ENCODE measurements around the gene LIN7C.

LIN7C gene

DNA sequence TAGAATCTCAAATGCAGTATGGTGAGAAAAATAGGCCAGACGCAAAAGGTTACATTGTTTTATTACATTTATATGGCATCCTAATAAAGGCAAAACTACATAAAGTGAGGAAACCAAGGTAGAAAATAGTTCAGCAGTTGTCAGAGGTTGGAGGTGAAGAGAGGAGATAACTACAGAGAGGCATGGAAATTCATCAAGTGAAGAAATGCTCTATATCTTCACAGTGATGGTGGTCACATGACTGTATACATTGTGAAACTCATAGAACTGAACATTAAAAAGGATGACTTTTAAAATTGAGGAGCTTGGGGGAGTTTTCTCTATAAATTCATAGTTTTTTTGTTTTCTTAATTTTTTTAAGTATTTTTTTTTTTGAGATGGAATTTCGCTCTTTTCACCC lies 48.4 kb downstream of the LIN7C start:
- Histone ChIP-seq H3K79me2 (ENCODE audit: control insufficient read depth, low read length) (no peaks in the 10 kb centered on the region), H3K4me2 (ENCODE audit: low read length) (no peak overlapping the region), H3K27ac (ENCODE audit: low read depth, low read length) (no peak overlapping the region)

DNA sequence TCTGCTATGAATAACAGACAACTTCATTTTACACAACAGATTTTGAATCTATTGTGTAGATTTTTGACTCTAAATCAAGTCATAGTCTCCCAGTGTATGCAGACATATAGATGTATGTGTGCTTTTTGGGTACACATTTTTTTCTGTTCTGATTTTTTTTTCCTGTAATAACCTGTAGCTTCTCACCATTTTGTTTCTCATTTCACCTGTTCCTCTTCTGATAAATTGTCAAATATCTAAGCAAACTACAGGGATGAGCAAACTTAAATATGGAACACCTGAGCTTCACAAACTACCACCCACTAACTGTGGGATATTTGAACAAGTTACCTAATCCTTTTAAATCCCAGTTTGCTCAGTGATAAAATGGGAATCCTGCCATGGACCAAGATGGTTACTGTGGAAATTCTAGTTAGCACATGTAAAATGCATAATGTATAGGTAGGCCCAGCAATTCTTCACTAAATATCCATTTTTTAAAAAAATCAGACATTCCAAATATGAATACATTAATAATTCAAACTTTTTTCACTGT lies 49.7 kb downstream of the LIN7C start:
- no peaks in the 10 kb centered on the region for H3K9me3 ChIP-seq (ENCODE audit: control insufficient read depth, insufficient read depth, low read length)
- no peaks in the 10 kb centered on the region for H3F3A ChIP-seq (ENCODE audit: control insufficient read depth, insufficient read depth)
- no peak overlapping the region for H3K4me3 ChIP-seq (ENCODE audit: low read length)
- no peaks in the 10 kb centered on the region for H3K36me3 ChIP-seq (ENCODE audit: control insufficient read depth, low read length)
- H4K20me1 ChIP-seq (ENCODE audit: control insufficient read depth, insufficient read depth, low read depth, low read length): no peaks in the 10 kb centered on the region
- H3K79me2 ChIP-seq (ENCODE audit: control insufficient read depth, low read length): no peaks in the 10 kb centered on the region
- no peaks in the 10 kb centered on the region for H3K9me2 ChIP-seq (replicated peaks; ENCODE audit: control insufficient read depth, low read length)
- no peaks in the 10 kb centered on the region for H3K27me3 ChIP-seq (ENCODE audit: control insufficient read depth, low read length)
- H3K4me1 ChIP-seq (ENCODE audit: control insufficient read depth, low read length): no peaks in the 10 kb centered on the region
- TF ChIP-seq, protein P1, sequence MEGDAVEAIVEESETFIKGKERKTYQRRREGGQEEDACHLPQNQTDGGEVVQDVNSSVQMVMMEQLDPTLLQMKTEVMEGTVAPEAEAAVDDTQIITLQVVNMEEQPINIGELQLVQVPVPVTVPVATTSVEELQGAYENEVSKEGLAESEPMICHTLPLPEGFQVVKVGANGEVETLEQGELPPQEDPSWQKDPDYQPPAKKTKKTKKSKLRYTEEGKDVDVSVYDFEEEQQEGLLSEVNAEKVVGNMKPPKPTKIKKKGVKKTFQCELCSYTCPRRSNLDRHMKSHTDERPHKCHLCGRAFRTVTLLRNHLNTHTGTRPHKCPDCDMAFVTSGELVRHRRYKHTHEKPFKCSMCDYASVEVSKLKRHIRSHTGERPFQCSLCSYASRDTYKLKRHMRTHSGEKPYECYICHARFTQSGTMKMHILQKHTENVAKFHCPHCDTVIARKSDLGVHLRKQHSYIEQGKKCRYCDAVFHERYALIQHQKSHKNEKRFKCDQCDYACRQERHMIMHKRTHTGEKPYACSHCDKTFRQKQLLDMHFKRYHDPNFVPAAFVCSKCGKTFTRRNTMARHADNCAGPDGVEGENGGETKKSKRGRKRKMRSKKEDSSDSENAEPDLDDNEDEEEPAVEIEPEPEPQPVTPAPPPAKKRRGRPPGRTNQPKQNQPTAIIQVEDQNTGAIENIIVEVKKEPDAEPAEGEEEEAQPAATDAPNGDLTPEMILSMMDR (IDR thresholded peaks at IDR 0.05; ENCODE audit: low read depth, low read length, poor library complexity, severe bottlenecking): no peak
- no peak for TF ChIP-seq EZH2phosphoT487 (IDR thresholded peaks at IDR 0.05; ENCODE audit: borderline replicate concordance, low read length)
- no peak overlapping the region for H3K27ac ChIP-seq (ENCODE audit: low read depth, low read length)
- H3K4me2 ChIP-seq (ENCODE audit: low read length): no peak overlapping the region

More for the DNA sequence above, 48.4 kb downstream of the LIN7C start:
- Histone ChIP-seq H3K4me1 (ENCODE audit: control insufficient read depth, low read length) (no peaks in the 10 kb centered on the region), H3K27me3 (ENCODE audit: control insufficient read depth, low read length) (no peaks in the 10 kb centered on the region), H3F3A (ENCODE audit: control insufficient read depth, insufficient read depth) (no peaks in the 10 kb centered on the region), H3K9me2 (replicated peaks; ENCODE audit: control insufficient read depth, low read length) (no peaks in the 10 kb centered on the region), H3K4me3 (ENCODE audit: low read length) (no peak overlapping the region), H3K36me3 (ENCODE audit: control insufficient read depth, low read length) (no peaks in the 10 kb centered on the region), H4K20me1 (ENCODE audit: control insufficient read depth, insufficient read depth, low read depth, low read length) (no peaks in the 10 kb centered on the region), H3K9me3 (ENCODE audit: control insufficient read depth, insufficient read depth, low read length) (no peaks in the 10 kb centered on the region)
- TF ChIP-seq, protein P1 (IDR thresholded peaks at IDR 0.05; ENCODE audit: low read depth, low read length, poor library complexity, severe bottlenecking): no peak
- TF ChIP-seq EZH2phosphoT487 (IDR thresholded peaks at IDR 0.05; ENCODE audit: borderline replicate concordance, low read length): no peak

DNA sequence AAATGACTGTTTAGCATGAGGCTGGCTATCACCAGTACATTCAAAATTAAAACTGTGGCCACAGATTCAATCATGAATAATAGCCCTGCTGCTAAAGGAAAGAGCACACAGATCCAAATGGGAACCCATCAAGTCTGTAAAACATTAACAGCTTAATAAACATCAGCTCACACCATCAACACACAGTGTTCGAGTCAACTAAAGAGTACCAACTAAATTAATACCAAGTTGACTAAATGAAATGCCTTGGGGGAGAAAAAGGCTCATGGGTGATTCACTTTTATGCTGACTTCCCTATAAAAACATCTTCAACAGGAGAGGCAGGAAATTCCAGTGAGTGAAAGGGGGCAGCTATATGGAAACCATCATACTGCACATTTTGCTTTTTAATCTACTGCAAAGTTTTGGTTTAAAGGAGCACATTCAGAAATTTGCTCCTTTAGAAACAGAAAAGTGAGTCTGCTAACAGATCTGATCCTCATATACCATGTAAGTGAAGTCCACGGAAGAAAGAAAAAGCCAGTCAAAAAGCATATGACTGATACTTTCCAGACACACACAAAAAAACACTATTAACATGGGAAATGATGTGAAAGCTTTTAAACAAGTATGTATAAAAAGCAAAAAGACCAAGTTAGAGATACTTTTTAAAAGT lies 50.3 kb downstream of the LIN7C start:
- H3K9me3 ChIP-seq (ENCODE audit: control insufficient read depth, insufficient read depth, low read length): no peaks in the 10 kb centered on the region
- H3K27ac ChIP-seq (ENCODE audit: low read depth, low read length): no peak overlapping the region
- H3K79me2 ChIP-seq (ENCODE audit: control insufficient read depth, low read length): no peaks in the 10 kb centered on the region
- TF ChIP-seq, protein P1 (IDR thresholded peaks at IDR 0.05; ENCODE audit: low read depth, low read length, poor library complexity, severe bottlenecking): no peak
- TF ChIP-seq EZH2phosphoT487 (IDR thresholded peaks at IDR 0.05; ENCODE audit: borderline replicate concordance, low read length): no peak
- H3K4me3 ChIP-seq (ENCODE audit: low read length): no peak overlapping the region
- no peaks in the 10 kb centered on the region for H3K36me3 ChIP-seq (ENCODE audit: control insufficient read depth, low read length)
- no peaks in the 10 kb centered on the region for H3F3A ChIP-seq (ENCODE audit: control insufficient read depth, insufficient read depth)
- H3K9me2 ChIP-seq (replicated peaks; ENCODE audit: control insufficient read depth, low read length): no peaks in the 10 kb centered on the region
- no peaks in the 10 kb centered on the region for H4K20me1 ChIP-seq (ENCODE audit: control insufficient read depth, insufficient read depth, low read depth, low read length)
- H3K27me3 ChIP-seq (ENCODE audit: control insufficient read depth, low read length): no peaks in the 10 kb centered on the region
- no peaks in the 10 kb centered on the region for H3K4me1 ChIP-seq (ENCODE audit: control insufficient read depth, low read length)
- no peak overlapping the region for H3K4me2 ChIP-seq (ENCODE audit: low read length)

Measured in DOHH2 (cell line).